Fibroblast of lung (primary cell): ENCODE results near the gene SIX3. TPM values are rescaled to one million over a fixed set of nuclear protein-coding genes. Genes with fewer than 3 reads are reported as not detected.

Experiments
- DNase-seq, 2 donors: peaks; one replicate each; pipeline versions ENCODE4 v3.0.0 to v3.0.0-alpha.2; 2010; ENCODE audit warnings: low read depth in 2 of 2
- H2AFZ ChIP-seq: 2 replicates; pipeline ENCODE4 v1.5.1; 2012; ENCODE audit warnings: low read length, control low read depth, inconsistent platforms
- H3K27ac ChIP-seq: 2 replicates; pipeline ENCODE4 v1.5.1; 2011; ENCODE audit warnings: low read length, control low read depth; ENCODE audit not compliant: insufficient read depth
- H3K27me3 ChIP-seq: 2 replicates; pipeline ENCODE4 v1.5.1; 2011; ENCODE audit warnings: mild to moderate bottlenecking, low read length; ENCODE audit not compliant: control insufficient read depth, insufficient read depth
- H3K36me3 ChIP-seq: 2 replicates; pipeline ENCODE4 v1.5.1; 2011; ENCODE audit warnings: low read length; ENCODE audit not compliant: control insufficient read depth, insufficient read depth
- H3K4me1 ChIP-seq: 2 replicates; pipeline ENCODE4 v1.5.1; 2011; ENCODE audit warnings: low read length; ENCODE audit not compliant: control insufficient read depth, insufficient read depth; ENCODE audit errors: extremely low read depth
- H3K4me2 ChIP-seq: 2 replicates; pipeline ENCODE4 v1.5.1; 2011; ENCODE audit warnings: low read length, control low read depth; ENCODE audit not compliant: insufficient read depth; ENCODE audit errors: extremely low read depth
- H3K4me3 ChIP-seq, 4 experiments: fragments of 200-600 bp in 1 of 4; sonication (generic) in 1 of 4; replicated peaks in 1 of 4; 2 replicates each; pipeline ENCODE4 v1.5.1; 2011 to 2016; ENCODE audit warnings: low read length in 4 of 4, low read depth in 3 of 4, mild to moderate bottlenecking in 3 of 4, control low read depth in 2 of 4, inconsistent platforms in 1 of 4, mixed read lengths in 1 of 4; ENCODE audit not compliant: insufficient read depth in 1 of 4; ENCODE audit errors: control extremely low read depth in 1 of 4
- H3K79me2 ChIP-seq: 2 replicates; pipeline ENCODE4 v1.5.1; 2012; ENCODE audit warnings: mild to moderate bottlenecking, low read length, inconsistent platforms; ENCODE audit not compliant: control insufficient read depth, insufficient read depth
- H3K9ac ChIP-seq: 2 replicates; pipeline ENCODE4 v1.5.1; 2011; ENCODE audit warnings: mild to moderate bottlenecking, low read length, control low read depth; ENCODE audit not compliant: insufficient read depth
- H3K9me3 ChIP-seq: 2 replicates; pipeline ENCODE4 v1.5.1; 2012; ENCODE audit warnings: low read depth, low read length; ENCODE audit not compliant: control insufficient read depth, insufficient read depth
- H4K20me1 ChIP-seq: 2 replicates; pipeline ENCODE4 v1.5.1; 2011; ENCODE audit warnings: low read length; ENCODE audit not compliant: control insufficient read depth, insufficient read depth; ENCODE audit errors: extremely low read depth
- EZH2 ChIP-seq: IDR thresholded peaks from 2 replicates; pipeline ENCODE4 v1.5.1; 2012; ENCODE audit warnings: low read length, control low read depth, mild to moderate bottlenecking; ENCODE audit errors: missing control alignments
- polyA plus RNA-seq, 2 donors: library from polyadenylated mRNA; depleted of rRNA in 1 of 2; stranded (reverse) in 1 of 2; unstranded in 1 of 2; fragments of >200 nt; gene quantifications; 2 replicates each; pipeline ENCODE4 v1.2.1, GENCODE V29; 2011 to 2012; ENCODE audit warnings: missing spikeins in 1 of 2
- total RNA-seq: library from RNA; depleted of rRNA; stranded (reverse); fragments of >200 nt; gene quantifications from 2 replicates; pipeline ENCODE4 v1.2.1, GENCODE V29; 2014
- TF ChIP-seq, protein P1 (sequence below), 2 donors: IDR thresholded peaks in 1 of 2; conservative IDR thresholded peaks in 1 of 2; 1 replicate in 1 of 2; 2 replicates in 1 of 2; pipeline ENCODE4 v1.5.1; 2011 to 2012; ENCODE audit warnings: low read length in 2 of 2, control low read depth in 1 of 2, inconsistent platforms in 1 of 2, low read depth in 1 of 2, mild to moderate bottlenecking in 1 of 2

Gene SIX3
- total and polyA plus RNA-seq, 2 donors (not counting 1 experiment from before 2014, with no cell fraction given): not detected

DNA sequence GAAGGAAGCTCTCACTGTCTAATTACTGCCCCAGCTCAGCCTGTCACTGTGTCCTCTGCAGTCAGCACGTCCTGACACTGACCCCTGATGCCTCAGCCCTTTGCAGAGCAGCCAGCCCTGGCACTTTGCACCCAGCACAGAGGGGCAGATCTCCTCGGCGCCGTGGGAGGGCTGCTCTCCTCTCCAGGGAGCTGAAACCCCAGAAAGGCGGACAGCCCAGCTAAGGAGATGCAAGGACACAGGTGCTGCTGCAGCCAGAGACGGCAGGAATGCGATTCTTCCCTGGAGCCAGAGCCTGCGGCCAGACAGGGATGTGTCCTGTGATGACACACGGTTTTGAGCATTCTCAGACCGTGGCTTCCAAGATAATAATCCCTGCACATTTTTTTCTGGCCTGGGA lies 34.5 kb upstream of the SIX3 start:
- H3K4me1 ChIP-seq: no peaks in the 10 kb centered on the region
- peak in 1 of 2 donors; percentile 39 for DNase-seq

DNA sequence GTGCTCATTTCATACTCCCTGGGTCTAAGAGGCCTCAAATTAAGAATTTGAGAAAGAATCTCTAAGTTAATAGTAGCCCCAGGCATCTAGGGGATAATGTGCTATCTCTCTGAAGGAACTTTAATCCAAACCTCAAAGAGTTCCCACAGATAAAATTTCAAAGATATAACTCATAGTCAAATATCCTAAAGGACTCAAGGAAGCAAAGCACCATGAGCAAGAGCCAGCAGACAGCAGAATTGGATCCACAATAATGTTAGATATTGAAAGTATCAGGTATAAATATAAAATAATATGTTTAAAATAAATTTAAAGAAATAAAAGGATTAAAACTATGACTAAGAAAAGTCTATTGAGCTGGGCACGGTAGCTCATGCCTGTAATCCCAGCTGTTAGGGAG lies 31.7 kb upstream of the SIX3 start:
- no peaks in the 10 kb centered on the region for H3K27me3 ChIP-seq
- no peak overlapping the region for H2AFZ ChIP-seq
- H3K36me3 ChIP-seq: no peaks in the 10 kb centered on the region
- no peak overlapping the region for H3K4me2 ChIP-seq
- H3K9me3 ChIP-seq: no peaks in the 10 kb centered on the region
- no peak overlapping the region for H3K9ac ChIP-seq
- no peak for DNase-seq
- no peaks in the 10 kb centered on the region for H4K20me1 ChIP-seq
- no peak overlapping the region for H3K27ac ChIP-seq
- TF ChIP-seq, protein P1, sequence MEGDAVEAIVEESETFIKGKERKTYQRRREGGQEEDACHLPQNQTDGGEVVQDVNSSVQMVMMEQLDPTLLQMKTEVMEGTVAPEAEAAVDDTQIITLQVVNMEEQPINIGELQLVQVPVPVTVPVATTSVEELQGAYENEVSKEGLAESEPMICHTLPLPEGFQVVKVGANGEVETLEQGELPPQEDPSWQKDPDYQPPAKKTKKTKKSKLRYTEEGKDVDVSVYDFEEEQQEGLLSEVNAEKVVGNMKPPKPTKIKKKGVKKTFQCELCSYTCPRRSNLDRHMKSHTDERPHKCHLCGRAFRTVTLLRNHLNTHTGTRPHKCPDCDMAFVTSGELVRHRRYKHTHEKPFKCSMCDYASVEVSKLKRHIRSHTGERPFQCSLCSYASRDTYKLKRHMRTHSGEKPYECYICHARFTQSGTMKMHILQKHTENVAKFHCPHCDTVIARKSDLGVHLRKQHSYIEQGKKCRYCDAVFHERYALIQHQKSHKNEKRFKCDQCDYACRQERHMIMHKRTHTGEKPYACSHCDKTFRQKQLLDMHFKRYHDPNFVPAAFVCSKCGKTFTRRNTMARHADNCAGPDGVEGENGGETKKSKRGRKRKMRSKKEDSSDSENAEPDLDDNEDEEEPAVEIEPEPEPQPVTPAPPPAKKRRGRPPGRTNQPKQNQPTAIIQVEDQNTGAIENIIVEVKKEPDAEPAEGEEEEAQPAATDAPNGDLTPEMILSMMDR (conservative IDR thresholded peaks at IDR 0.05 in 1 of 2, IDR thresholded peaks at IDR 0.05 in 1 of 2; ENCODE audit: low read depth in 1 of 2, low read length in 2 of 2): no peak
- no peak for TF ChIP-seq EZH2
- H3K4me1 ChIP-seq: no peaks in the 10 kb centered on the region
- no peak overlapping the region for H3K4me3 ChIP-seq
- H3K79me2 ChIP-seq: no peaks in the 10 kb centered on the region

More for the DNA sequence above, 34.5 kb upstream of the SIX3 start:
- Histone ChIP-seq H2AFZ (no peak overlapping the region), H3K4me2 (no peak overlapping the region), H3K79me2 (no peaks in the 10 kb centered on the region), H3K27me3 (peaks cover 7% of the 10 kb centered on the region), H3K9me3 (no peaks in the 10 kb centered on the region), H3K36me3 (no peaks in the 10 kb centered on the region), H3K9ac (no peak overlapping the region), H3K4me3 (no peak overlapping the region), H4K20me1 (no peaks in the 10 kb centered on the region), H3K27ac (no peak overlapping the region)
- TF ChIP-seq, protein P1 (conservative IDR thresholded peaks at IDR 0.05 in 1 of 2, IDR thresholded peaks at IDR 0.05 in 1 of 2; ENCODE audit: low read depth in 1 of 2, low read length in 2 of 2): no peak
- no peak for TF ChIP-seq EZH2

GRCh38 chr2:44912660-44913059 lies 28.8 kb upstream of the SIX3 start:
- Histone ChIP-seq H3K36me3 (no peaks in the 10 kb centered on the region), H3K4me3 (no peak overlapping the region), H3K9me3 (no peaks in the 10 kb centered on the region), H3K4me2 (no peak overlapping the region), H3K4me1 (no peaks in the 10 kb centered on the region), H3K9ac (no peak overlapping the region), H3K79me2 (no peaks in the 10 kb centered on the region), H3K27ac (no peak overlapping the region), H4K20me1 (no peaks in the 10 kb centered on the region), H3K27me3 (peaks cover 2% of the 10 kb centered on the region), H2AFZ (no peak overlapping the region)
- TF ChIP-seq, protein P1 (conservative IDR thresholded peaks at IDR 0.05 in 1 of 2, IDR thresholded peaks at IDR 0.05 in 1 of 2; ENCODE audit: low read depth in 1 of 2, low read length in 2 of 2): no peak
- TF ChIP-seq EZH2: no peak
- DNase-seq: peak; percentile 34 to 59
